Thyroid gland (tissue), 4 donors: ENCODE results near the gene ZNF133.

Experiments used
- CTCF ChIP-seq, 6 experiments: fragments of 200-600 bp in 3 of 6; fragments of 450-650 bp in 3 of 6; sonication (generic) in 3 of 6; IDR thresholded peaks; one replicate each; pipeline ENCODE4 v1.5.1; 2016 to 2019; ENCODE audit warnings: antibody characterized with exemption in 6 of 6, mild to moderate bottlenecking in 2 of 6, inconsistent platforms in 1 of 6, moderate library complexity in 1 of 6
- POLR2A ChIP-seq, 2 donors: fragments of 450-650 bp; IDR thresholded peaks; one replicate each; pipeline ENCODE4 v1.6.1; 2017; ENCODE audit warnings: antibody characterized with exemption in 2 of 2, mild to moderate bottlenecking in 2 of 2, moderate library complexity in 1 of 2

- no peak for TF ChIP-seq POLR2A (IDR thresholded peaks at IDR 0.05)
- TF ChIP-seq CTCF (IDR thresholded peaks at IDR 0.05): no peak
Observed at GRCh38 chr20:18313411-18313810, 25.1 kb downstream of the ZNF133 start.
